Measurements from ENCODE around the gene ZSCAN5C.

The ZSCAN5C gene

GRCh38 chr19:56201973-56202372, at the start of gene ZSCAN5C:
ZSCAN5C (plus strand) TSS chr19:56202273; CDS start chr19:56205914, 3,641 bp downstream.
- no peaks in the 10 kb centered on the region for H3K27me3 ChIP-seq (ENCODE audit: control insufficient read depth in 1 of 2, insufficient read depth in 2 of 2, low read length in 2 of 2)
- H3K4me3 ChIP-seq (ENCODE audit: low read length in 2 of 2), result no peak within 1 kb of the TSS
- no peaks in the 10 kb centered on the region for H3K9me3 ChIP-seq (ENCODE audit: control insufficient read depth in 2 of 2, low read length in 2 of 2)
- H3K36me3 ChIP-seq (ENCODE audit: control insufficient read depth in 2 of 2, insufficient read depth in 2 of 2, low read length in 2 of 2), result no peaks in the 10 kb centered on the region
- no peak within 1 kb of the TSS for H3K27ac ChIP-seq (ENCODE audit: low read length)
- no peaks in the 10 kb centered on the region for H3K4me1 ChIP-seq (ENCODE audit: control insufficient read depth, insufficient read depth, low read length)
- H3K9ac ChIP-seq (ENCODE audit: low read length in 2 of 2), result no peak within 1 kb of the TSS

DNA sequence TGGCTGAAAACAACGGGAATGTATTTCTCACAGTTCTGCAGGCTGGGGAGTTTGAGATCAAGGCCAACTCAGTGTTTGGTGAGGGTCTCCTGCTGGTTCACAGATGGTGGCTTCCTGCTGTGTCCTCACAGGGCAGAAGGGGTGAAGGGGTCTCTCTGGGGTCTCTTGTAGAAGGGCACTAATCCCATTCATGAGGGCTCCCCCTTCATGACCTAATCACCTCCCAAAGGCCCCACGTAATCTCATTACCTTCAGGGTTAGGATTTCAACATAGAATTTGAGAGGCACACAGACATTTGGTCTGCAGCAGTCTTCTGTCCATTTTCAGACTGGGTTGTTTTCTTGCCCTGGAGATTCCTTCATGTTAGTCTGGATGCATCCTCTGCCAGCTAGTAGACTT, 49.4 kb upstream of the ZSCAN5C start:
- Histone ChIP-seq H3K27ac (ENCODE audit: low read length) (no peak overlapping the region), H3K9ac (ENCODE audit: low read length in 2 of 2) (no peak overlapping the region)

DNA sequence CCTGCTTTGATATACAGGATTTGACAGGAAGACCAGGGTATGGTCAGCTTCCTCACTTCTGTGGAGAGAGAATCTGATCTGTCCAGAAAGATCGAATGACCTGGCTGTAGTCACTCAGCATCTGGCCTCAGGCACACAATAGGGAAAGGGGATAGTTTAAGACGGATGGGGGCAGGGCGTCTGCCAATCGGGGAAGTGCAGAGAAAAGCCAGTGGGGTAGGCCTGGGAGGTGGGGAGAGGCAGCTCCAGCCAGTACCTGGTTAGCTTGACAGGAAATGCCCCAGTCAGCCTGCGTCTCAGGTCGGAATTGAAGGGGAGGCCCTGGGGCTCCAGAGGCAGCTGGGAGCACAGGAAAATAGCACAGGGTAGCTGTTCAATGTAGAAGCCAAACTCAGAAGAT, 48.6 kb upstream of the ZSCAN5C start:
- H3K27ac ChIP-seq (ENCODE audit: low read length), result no peak overlapping the region
- H3K9ac ChIP-seq (ENCODE audit: low read length in 2 of 2), result no peak overlapping the region
- no peak overlapping the region for H3K4me3 ChIP-seq (ENCODE audit: low read length in 2 of 2)
- H3K36me3 ChIP-seq (ENCODE audit: control insufficient read depth in 2 of 2, insufficient read depth in 2 of 2, low read length in 2 of 2), result peaks cover 5 to 28% of the 10 kb centered on the region in 2 donors
- H3K4me1 ChIP-seq (ENCODE audit: control insufficient read depth, insufficient read depth, low read length), result peaks cover 2% of the 10 kb centered on the region
- H3K27me3 ChIP-seq (ENCODE audit: control insufficient read depth in 1 of 2, insufficient read depth in 2 of 2, low read length in 2 of 2), result no peaks in the 10 kb centered on the region
- no peaks in the 10 kb centered on the region for H3K9me3 ChIP-seq (ENCODE audit: control insufficient read depth in 2 of 2, low read length in 2 of 2)

More for the DNA sequence above, 49.4 kb upstream of the ZSCAN5C start:
- H3K27me3 ChIP-seq (ENCODE audit: control insufficient read depth in 1 of 2, insufficient read depth in 2 of 2, low read length in 2 of 2), result no peaks in the 10 kb centered on the region
- H3K36me3 ChIP-seq (ENCODE audit: control insufficient read depth in 2 of 2, insufficient read depth in 2 of 2, low read length in 2 of 2), result peaks cover 5 to 32% of the 10 kb centered on the region in 2 donors
- H3K4me3 ChIP-seq (ENCODE audit: low read length in 2 of 2), result no peak overlapping the region
- peaks cover 2% of the 10 kb centered on the region for H3K4me1 ChIP-seq (ENCODE audit: control insufficient read depth, insufficient read depth, low read length)
- H3K9me3 ChIP-seq (ENCODE audit: control insufficient read depth in 2 of 2, low read length in 2 of 2), result no peaks in the 10 kb centered on the region

DNA sequence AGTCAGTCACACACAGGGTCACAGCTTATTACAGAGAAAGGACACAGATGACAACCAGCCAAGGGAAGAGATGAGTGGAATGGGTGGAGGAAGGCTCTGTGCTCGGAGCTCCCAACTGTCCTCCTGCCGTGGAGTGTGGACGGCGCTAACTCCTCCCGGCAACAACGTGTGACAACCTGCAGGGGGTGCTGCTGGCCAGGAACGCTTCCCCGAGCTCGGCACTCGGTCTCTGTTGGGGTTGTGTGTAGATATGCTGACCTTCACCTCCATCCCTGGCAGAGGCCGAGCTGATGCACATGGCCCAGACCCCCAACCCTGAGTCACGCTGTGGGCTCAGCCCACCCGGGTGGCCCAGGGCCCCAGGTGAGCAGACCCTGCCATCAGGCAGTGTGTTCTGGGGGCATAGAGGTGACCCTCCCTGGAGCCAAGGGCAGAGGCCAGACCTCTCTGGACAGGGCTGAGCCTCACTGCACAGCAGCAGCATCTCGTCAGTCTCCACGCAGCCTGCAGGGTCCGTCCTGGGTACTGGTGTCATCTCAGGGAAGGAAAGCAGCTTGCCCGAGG, 46.9 kb upstream of the ZSCAN5C start:
- Histone ChIP-seq H3K4me1 (ENCODE audit: control insufficient read depth, insufficient read depth, low read length) (peaks cover 2% of the 10 kb centered on the region), H3K36me3 (ENCODE audit: control insufficient read depth in 2 of 2, insufficient read depth in 2 of 2, low read length in 2 of 2) (peaks cover 13 to 30% of the 10 kb centered on the region in 2 donors), H3K9me3 (ENCODE audit: control insufficient read depth in 2 of 2, low read length in 2 of 2) (no peaks in the 10 kb centered on the region), H3K4me3 (ENCODE audit: low read length in 2 of 2) (no peak overlapping the region), H3K9ac (ENCODE audit: low read length in 2 of 2) (no peak overlapping the region), H3K27ac (ENCODE audit: low read length) (no peak overlapping the region), H3K27me3 (ENCODE audit: control insufficient read depth in 1 of 2, insufficient read depth in 2 of 2, low read length in 2 of 2) (no peaks in the 10 kb centered on the region)

DNA sequence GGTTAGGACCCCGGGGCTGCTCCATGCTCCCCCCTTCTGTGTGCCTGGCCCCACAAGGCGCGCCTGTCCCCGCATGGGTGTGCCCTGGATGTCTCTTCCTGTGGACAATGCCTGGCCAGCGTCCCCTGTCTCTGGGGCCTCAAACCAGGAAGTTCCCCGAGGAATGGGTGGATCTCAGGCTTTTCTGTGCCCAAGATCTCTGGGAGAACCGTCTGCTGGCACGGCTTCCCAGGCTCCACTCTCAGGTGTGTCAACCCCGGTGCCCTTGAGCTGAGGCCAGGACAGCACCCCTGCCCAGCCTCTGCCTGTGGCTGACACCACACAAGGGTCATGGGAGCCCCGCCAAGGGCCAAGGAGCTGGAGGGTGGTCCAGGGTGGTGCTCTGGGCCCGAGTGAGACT, 45.3 kb upstream of the ZSCAN5C start:
- Histone ChIP-seq H3K9me3 (ENCODE audit: control insufficient read depth in 2 of 2, low read length in 2 of 2) (no peaks in the 10 kb centered on the region), H3K27me3 (ENCODE audit: control insufficient read depth in 1 of 2, insufficient read depth in 2 of 2, low read length in 2 of 2) (no peaks in the 10 kb centered on the region), H3K4me1 (ENCODE audit: control insufficient read depth, insufficient read depth, low read length) (peaks cover 2% of the 10 kb centered on the region), H3K27ac (ENCODE audit: low read length) (no peak overlapping the region), H3K9ac (ENCODE audit: low read length in 2 of 2) (no peak overlapping the region), H3K4me3 (ENCODE audit: low read length in 2 of 2) (no peak overlapping the region), H3K36me3 (ENCODE audit: control insufficient read depth in 2 of 2, insufficient read depth in 2 of 2, low read length in 2 of 2) (peaks cover 13 to 30% of the 10 kb centered on the region in 2 donors)

GRCh38 chr19:56158170-56158757, 43.8 kb upstream of the ZSCAN5C start:
- H3K36me3 ChIP-seq (ENCODE audit: control insufficient read depth in 2 of 2, insufficient read depth in 2 of 2, low read length in 2 of 2), result peaks cover 13 to 31% of the 10 kb centered on the region in 2 donors
- no peak overlapping the region for H3K4me3 ChIP-seq (ENCODE audit: low read length in 2 of 2)
- no peaks in the 10 kb centered on the region for H3K4me1 ChIP-seq (ENCODE audit: control insufficient read depth, insufficient read depth, low read length)
- H3K9me3 ChIP-seq (ENCODE audit: control insufficient read depth in 2 of 2, low read length in 2 of 2), result no peaks in the 10 kb centered on the region
- H3K9ac ChIP-seq (ENCODE audit: low read length in 2 of 2), result no peak overlapping the region
- H3K27me3 ChIP-seq (ENCODE audit: control insufficient read depth in 1 of 2, insufficient read depth in 2 of 2, low read length in 2 of 2), result no peaks in the 10 kb centered on the region
- H3K27ac ChIP-seq (ENCODE audit: low read length), result no peak overlapping the region

DNA sequence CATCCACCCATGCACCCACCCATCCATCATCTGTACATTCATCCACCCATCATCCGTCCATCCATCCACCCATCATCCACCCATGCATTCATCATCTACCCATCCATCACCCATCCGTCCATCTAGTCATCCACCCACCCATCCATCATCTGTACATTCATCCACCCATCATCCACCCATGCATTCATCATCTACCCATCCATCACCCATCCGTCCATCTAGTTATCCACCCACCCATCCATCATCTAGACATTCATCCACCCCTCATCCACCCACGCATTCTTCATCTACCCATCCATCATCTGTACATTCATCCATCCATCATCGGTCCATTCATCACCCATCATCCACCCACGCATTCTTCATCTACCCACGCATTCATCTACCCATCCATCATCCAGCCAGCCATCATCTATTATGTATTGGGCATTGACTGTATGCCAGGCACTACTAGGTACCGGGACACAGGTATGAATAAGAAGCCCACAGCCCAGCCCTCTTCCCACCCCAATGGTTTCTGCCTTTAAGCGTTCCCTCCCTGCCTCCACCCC, 43.0 kb upstream of the ZSCAN5C start:
- no peak overlapping the region for H3K27ac ChIP-seq (ENCODE audit: low read length)
- H3K27me3 ChIP-seq (ENCODE audit: control insufficient read depth in 1 of 2, insufficient read depth in 2 of 2, low read length in 2 of 2), result no peaks in the 10 kb centered on the region
- H3K4me3 ChIP-seq (ENCODE audit: low read length in 2 of 2), result no peak overlapping the region
- no peak overlapping the region for H3K9ac ChIP-seq (ENCODE audit: low read length in 2 of 2)
- no peaks in the 10 kb centered on the region for H3K9me3 ChIP-seq (ENCODE audit: control insufficient read depth in 2 of 2, low read length in 2 of 2)
- H3K36me3 ChIP-seq (ENCODE audit: control insufficient read depth in 2 of 2, insufficient read depth in 2 of 2, low read length in 2 of 2), result peaks cover 13 to 31% of the 10 kb centered on the region in 2 donors
- no peaks in the 10 kb centered on the region for H3K4me1 ChIP-seq (ENCODE audit: control insufficient read depth, insufficient read depth, low read length)

- H3K4me3 ChIP-seq (ENCODE audit: low read length in 2 of 2), result no peak overlapping the region
- no peak overlapping the region for H3K27ac ChIP-seq (ENCODE audit: low read length)
- no peak overlapping the region for H3K9ac ChIP-seq (ENCODE audit: low read length in 2 of 2)
- H3K27me3 ChIP-seq (ENCODE audit: control insufficient read depth in 1 of 2, insufficient read depth in 2 of 2, low read length in 2 of 2), result no peaks in the 10 kb centered on the region
- no peaks in the 10 kb centered on the region for H3K4me1 ChIP-seq (ENCODE audit: control insufficient read depth, insufficient read depth, low read length)
- H3K9me3 ChIP-seq (ENCODE audit: control insufficient read depth in 2 of 2, low read length in 2 of 2), result no peaks in the 10 kb centered on the region
- H3K36me3 ChIP-seq (ENCODE audit: control insufficient read depth in 2 of 2, insufficient read depth in 2 of 2, low read length in 2 of 2), result peaks cover 13 to 30% of the 10 kb centered on the region in 2 donors
These were observed 42.3 kb upstream of the ZSCAN5C start for GRCh38 chr19:56159622-56160271.

GRCh38 chr19:56161534-56161933, 40.5 kb upstream of the ZSCAN5C start:
- no peaks in the 10 kb centered on the region for H3K9me3 ChIP-seq (ENCODE audit: control insufficient read depth in 2 of 2, low read length in 2 of 2)
- no peaks in the 10 kb centered on the region for H3K27me3 ChIP-seq (ENCODE audit: control insufficient read depth in 1 of 2, insufficient read depth in 2 of 2, low read length in 2 of 2)
- no peak overlapping the region for H3K4me3 ChIP-seq (ENCODE audit: low read length in 2 of 2)
- peaks cover 8 to 18% of the 10 kb centered on the region in 2 donors for H3K36me3 ChIP-seq (ENCODE audit: control insufficient read depth in 2 of 2, insufficient read depth in 2 of 2, low read length in 2 of 2)
- no peaks in the 10 kb centered on the region for H3K4me1 ChIP-seq (ENCODE audit: control insufficient read depth, insufficient read depth, low read length)
- no peak overlapping the region for H3K9ac ChIP-seq (ENCODE audit: low read length in 2 of 2)
- H3K27ac ChIP-seq (ENCODE audit: low read length), result no peak overlapping the region

DNA sequence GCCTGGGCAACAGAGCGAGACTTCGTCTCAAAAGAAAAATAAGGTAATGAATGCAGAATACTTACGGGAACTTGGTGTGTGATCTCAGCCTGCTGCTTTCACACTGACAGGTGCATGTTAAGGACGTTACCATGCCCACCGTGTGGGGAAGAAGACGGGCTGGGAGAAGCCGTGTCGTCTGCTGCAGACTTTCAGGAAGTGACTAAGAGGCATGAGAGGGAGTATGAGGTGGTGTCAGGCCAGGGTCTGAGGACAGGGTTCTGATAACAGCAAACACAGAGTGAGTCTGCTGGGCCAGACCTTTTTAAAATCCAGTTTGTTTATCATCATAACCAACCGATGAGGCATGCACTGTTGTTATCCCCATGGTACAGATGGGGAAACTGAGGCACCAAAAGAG, 39.8 kb upstream of the ZSCAN5C start:
- Histone ChIP-seq H3K27ac (ENCODE audit: low read length) (no peak overlapping the region), H3K27me3 (ENCODE audit: control insufficient read depth in 1 of 2, insufficient read depth in 2 of 2, low read length in 2 of 2) (no peaks in the 10 kb centered on the region), H3K4me1 (ENCODE audit: control insufficient read depth, insufficient read depth, low read length) (no peaks in the 10 kb centered on the region), H3K9me3 (ENCODE audit: control insufficient read depth in 2 of 2, low read length in 2 of 2) (no peaks in the 10 kb centered on the region), H3K4me3 (ENCODE audit: low read length in 2 of 2) (no peak overlapping the region), H3K36me3 (ENCODE audit: control insufficient read depth in 2 of 2, insufficient read depth in 2 of 2, low read length in 2 of 2) (peaks cover 8 to 13% of the 10 kb centered on the region in 2 donors), H3K9ac (ENCODE audit: low read length in 2 of 2) (no peak overlapping the region)

- H3K36me3 ChIP-seq (ENCODE audit: control insufficient read depth in 2 of 2, insufficient read depth in 2 of 2, low read length in 2 of 2), result peaks cover 8 to 10% of the 10 kb centered on the region in 2 donors
- no peak overlapping the region for H3K4me3 ChIP-seq (ENCODE audit: low read length in 2 of 2)
- H3K4me1 ChIP-seq (ENCODE audit: control insufficient read depth, insufficient read depth, low read length), result no peaks in the 10 kb centered on the region
- no peak overlapping the region for H3K27ac ChIP-seq (ENCODE audit: low read length)
- no peaks in the 10 kb centered on the region for H3K27me3 ChIP-seq (ENCODE audit: control insufficient read depth in 1 of 2, insufficient read depth in 2 of 2, low read length in 2 of 2)
- H3K9ac ChIP-seq (ENCODE audit: low read length in 2 of 2), result no peak overlapping the region
- H3K9me3 ChIP-seq (ENCODE audit: control insufficient read depth in 2 of 2, low read length in 2 of 2), result no peaks in the 10 kb centered on the region
These were observed 39.0 kb upstream of the ZSCAN5C start for GRCh38 chr19:56163097-56163496.

Data from stomach smooth muscle (tissue), 2 donors.